Measurements from ENCODE around the gene WDR90. TPM values are rescaled to one million over a fixed set of nuclear protein-coding genes. Genes with fewer than 3 reads are reported as not detected.

Gene WDR90
- total RNA-seq, 1 donor from 2014 or later: 50.0 TPM

GRCh38 chr16:617855-618254 lies 31.3 kb upstream of the WDR90 start:
- DNase-seq (ENCODE audit: low spot score in 2 of 2): no peak
- Histone ChIP-seq H3K4me3 (no peak overlapping the region), H3K27me3 (no peaks in the 10 kb centered on the region), H3K4me1 (no peaks in the 10 kb centered on the region), H3K9me3 (no peaks in the 10 kb centered on the region), H3K36me3 (peaks cover 3 to 5% of the 10 kb centered on the region in 2 donors), H3K27ac (no peak overlapping the region)
- no peak for TF ChIP-seq CTCF (IDR thresholded peaks at IDR 0.05)
- intact Hi-C loops (cut with DNase I): no loop called here

- DNase-seq (ENCODE audit: low spot score in 2 of 2): no peak
- intact Hi-C loops (cut with DNase I): no loop called here
- H3K9me3 ChIP-seq: no peaks in the 10 kb centered on the region
- H3K27ac ChIP-seq: no peak overlapping the region
- no peak overlapping the region for H3K4me3 ChIP-seq
- no peaks in the 10 kb centered on the region for H3K27me3 ChIP-seq
- H3K4me1 ChIP-seq: no peaks in the 10 kb centered on the region
- H3K36me3 ChIP-seq: peaks cover 3 to 5% of the 10 kb centered on the region in 2 donors
- no peak for TF ChIP-seq CTCF (IDR thresholded peaks at IDR 0.05)
These were observed 29.6 kb upstream of the WDR90 start for GRCh38 chr16:619476-620100.

GRCh38 chr16:620700-621525 lies 28.3 kb upstream of the WDR90 start:
- Histone ChIP-seq H3K4me3 (no peak overlapping the region), H3K9me3 (no peaks in the 10 kb centered on the region), H3K36me3 (peaks cover 5 to 15% of the 10 kb centered on the region in 2 donors), H3K27ac (no peak overlapping the region), H3K4me1 (no peaks in the 10 kb centered on the region), H3K27me3 (no peaks in the 10 kb centered on the region)
- TF ChIP-seq CTCF (IDR thresholded peaks at IDR 0.05): no peak
- DNase-seq (ENCODE audit: low spot score in 2 of 2): no peak
- intact Hi-C loops (cut with DNase I): no loop called here

- no peaks in the 10 kb centered on the region for H3K27me3 ChIP-seq
- no peak for DNase-seq (ENCODE audit: low spot score in 2 of 2)
- no peak for TF ChIP-seq CTCF (IDR thresholded peaks at IDR 0.05)
- H3K4me1 ChIP-seq: no peaks in the 10 kb centered on the region
- intact Hi-C loops (cut with DNase I): no loop called here
- no peak overlapping the region for H3K27ac ChIP-seq
- H3K4me3 ChIP-seq: no peak overlapping the region
- peaks cover 12 to 22% of the 10 kb centered on the region in 2 donors for H3K36me3 ChIP-seq
- H3K9me3 ChIP-seq: no peaks in the 10 kb centered on the region
These were observed 27.5 kb upstream of the WDR90 start for GRCh38 chr16:621526-622105.

GRCh38 chr16:622920-623280 lies 26.3 kb upstream of the WDR90 start:
- H3K27ac ChIP-seq: no peak overlapping the region
- no peak overlapping the region for H3K4me3 ChIP-seq
- no peak for DNase-seq (ENCODE audit: low spot score in 2 of 2)

More at GRCh38 chr16:622920-623280, 26.3 kb upstream of the WDR90 start:
- no peaks in the 10 kb centered on the region for H3K9me3 ChIP-seq
- H3K36me3 ChIP-seq: peaks cover 21 to 30% of the 10 kb centered on the region in 2 donors
- no peaks in the 10 kb centered on the region for H3K27me3 ChIP-seq
- no peaks in the 10 kb centered on the region for H3K4me1 ChIP-seq
- no peak for TF ChIP-seq CTCF (IDR thresholded peaks at IDR 0.05)
- intact Hi-C loops (cut with DNase I): no loop called here
